NK-92 treated with Interleukin-12 subunit alpha and Interleukin-12 subunit beta, amount 100 ng/mL, for 24 hours (cell line): Measurements from ENCODE around the gene SEMA5A.

Experiments used
- DNase-seq: peaks from one replicate; lab custom pipeline; 2025; lab: John Stamatoyannopoulos, UW

Gene SEMA5A

GRCh38 chr5:9477537-9477936 is 68.3 kb downstream of the SEMA5A start:
- DNase-seq, result no peak

GRCh38 chr5:9474219-9475002 is 71.5 kb downstream of the SEMA5A start:
- DNase-seq, result no peak

GRCh38 chr5:9473624-9474023 is 72.3 kb downstream of the SEMA5A start:
- no peak for DNase-seq

GRCh38 chr5:9470410-9470809 is 75.5 kb downstream of the SEMA5A start:
- DNase-seq, result no peak

DNA sequence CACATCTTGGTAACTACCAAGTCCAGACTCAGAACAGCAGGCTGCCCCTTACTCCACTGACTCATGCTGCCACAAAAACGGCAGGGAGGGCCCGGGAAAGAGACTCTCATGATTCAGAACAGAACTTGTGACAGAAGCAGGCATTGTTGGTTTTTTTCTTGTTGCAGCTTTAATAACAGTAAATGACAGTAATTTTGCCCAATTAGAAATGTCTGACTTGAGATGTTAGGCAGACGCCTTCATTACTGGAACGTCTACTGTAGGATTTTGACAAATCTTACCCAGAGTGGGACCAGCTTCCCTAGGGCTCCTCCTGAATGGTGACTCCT is 77.9 kb downstream of the SEMA5A start:
- no peak for DNase-seq

GRCh38 chr5:9467199-9468059 is 78.4 kb downstream of the SEMA5A start:
- DNase-seq, result no peak

DNA sequence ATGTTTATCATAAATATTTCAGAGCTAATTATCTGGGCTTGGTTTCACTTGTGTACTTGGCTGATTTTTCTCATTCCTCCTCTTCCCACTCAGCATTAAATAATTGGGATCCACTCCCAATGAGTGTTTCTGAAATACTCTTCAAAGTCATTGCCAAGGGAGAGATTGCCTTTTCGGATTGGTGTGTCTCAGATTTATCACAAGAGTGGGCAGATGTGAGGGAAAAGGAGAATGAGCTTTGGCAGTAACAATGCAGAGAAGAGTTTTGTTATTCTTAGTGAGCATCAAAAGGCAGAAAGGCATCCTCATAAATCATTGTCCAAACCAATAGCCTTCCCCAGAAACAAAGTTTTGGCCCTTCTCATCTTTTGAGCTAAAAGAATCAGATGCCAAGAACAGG is 79.2 kb downstream of the SEMA5A start:
- no peak for DNase-seq

GRCh38 chr5:9464478-9464877 is 81.4 kb downstream of the SEMA5A start:
- DNase-seq, result no peak

GRCh38 chr5:9462109-9462508 is 83.8 kb downstream of the SEMA5A start:
- no peak for DNase-seq

DNA sequence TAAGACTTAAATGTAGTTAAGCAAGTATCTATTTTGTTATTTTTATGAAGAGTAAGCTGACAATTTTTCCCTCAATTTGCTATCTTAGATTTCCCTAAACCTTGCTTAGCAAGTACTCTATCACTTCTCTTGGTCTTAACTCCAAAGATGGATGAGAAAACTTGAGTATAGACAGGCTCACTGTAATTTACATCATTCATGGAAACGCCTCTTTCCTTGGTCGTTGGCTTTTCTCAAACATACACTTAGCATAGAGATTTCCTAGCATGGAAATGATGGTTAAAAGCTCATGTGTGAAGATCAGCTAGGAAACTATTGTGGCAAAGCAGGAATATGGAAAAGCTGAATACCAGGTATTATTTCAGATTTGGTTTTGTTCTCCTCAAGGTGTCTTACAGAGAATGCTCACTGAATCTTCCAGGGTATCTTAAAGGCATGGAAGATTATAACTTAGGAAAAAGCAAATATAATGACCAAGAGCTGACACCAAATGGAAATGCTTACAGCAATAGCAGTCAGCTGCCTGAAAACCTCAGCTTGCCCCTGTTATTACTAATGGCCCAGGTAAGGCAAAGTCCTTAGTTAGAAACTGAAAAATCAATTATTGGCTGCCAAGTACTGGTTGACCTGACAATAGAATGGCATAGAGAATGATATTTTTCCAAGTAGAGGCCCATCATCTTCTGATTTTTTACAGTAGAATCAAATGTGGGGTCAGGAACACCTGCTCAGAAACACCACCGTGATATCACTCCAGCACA is 84.8 kb downstream of the SEMA5A start:
- no peak for DNase-seq

DNA sequence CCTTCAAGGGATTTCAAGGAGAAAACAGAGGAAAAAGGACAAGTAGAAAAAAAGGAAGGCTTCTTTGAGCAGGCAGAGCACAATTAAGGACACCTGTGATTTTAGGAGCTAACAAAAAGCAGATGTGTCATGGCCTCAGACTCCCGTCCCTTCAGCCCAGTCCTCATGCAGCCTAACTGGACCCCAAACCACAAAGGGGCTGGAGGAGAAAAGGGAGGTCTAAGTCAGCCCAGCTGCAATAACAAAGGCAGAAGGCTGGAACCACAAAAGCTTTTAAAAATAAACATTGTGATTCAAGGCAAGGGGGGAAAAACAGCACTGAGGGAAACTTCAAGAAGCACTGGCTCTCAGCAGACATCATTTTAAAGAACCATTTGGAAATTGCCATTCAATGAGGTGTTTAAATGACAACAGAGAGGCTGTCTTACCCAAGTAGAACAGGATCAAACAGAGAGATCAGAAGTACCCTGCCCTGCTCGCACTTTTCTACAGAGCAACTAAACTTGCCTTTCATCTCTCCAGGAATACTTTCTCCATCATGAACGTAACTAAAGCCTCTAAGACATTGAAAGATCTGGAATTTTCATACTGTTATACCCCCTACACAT is 89.3 kb downstream of the SEMA5A start:
- DNase-seq, result no peak

DNA sequence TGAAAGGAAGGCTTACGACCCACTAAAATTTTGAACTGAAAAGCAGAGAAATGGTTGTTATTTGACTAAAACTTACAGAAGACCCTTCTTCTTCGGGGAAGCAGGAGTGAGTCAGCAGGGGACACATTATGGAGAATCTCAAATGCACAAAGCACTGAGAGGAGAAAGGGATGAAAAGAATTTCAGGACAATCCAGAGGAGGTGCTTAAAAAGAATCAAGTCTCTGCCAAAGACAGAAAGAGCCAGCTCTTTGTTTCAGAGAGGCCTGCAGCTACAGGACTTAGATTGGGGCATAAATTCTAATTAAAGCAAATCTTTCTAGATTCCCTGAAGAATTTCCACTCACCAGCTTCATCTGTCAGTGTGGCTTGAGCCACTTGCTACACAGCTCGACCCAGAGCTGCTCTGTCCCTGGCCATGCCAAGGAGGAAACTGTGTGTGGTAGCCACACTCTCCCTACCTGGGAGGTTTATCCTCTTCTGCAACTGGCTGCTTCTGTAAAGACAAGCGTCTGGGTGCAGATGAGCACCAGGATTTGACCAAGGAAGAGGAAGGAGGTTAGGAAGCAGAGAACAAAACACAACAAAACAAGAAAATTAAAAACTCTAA is 89.9 kb downstream of the SEMA5A start:
- no peak for DNase-seq

GRCh38 chr5:9454491-9454890 is 91.4 kb downstream of the SEMA5A start:
- no peak for DNase-seq

GRCh38 chr5:9454012-9454481 is 91.8 kb downstream of the SEMA5A start:
- DNase-seq, result no peak

GRCh38 chr5:9453480-9454011 is 92.3 kb downstream of the SEMA5A start:
- no peak for DNase-seq

- DNase-seq, result no peak
These were observed 93.7 kb downstream of the SEMA5A start for GRCh38 chr5:9452181-9452580.

GRCh38 chr5:9451037-9451436 is 94.8 kb downstream of the SEMA5A start:
- no peak for DNase-seq

GRCh38 chr5:9447691-9448090 is 98.2 kb downstream of the SEMA5A start:
- no peak for DNase-seq

DNA sequence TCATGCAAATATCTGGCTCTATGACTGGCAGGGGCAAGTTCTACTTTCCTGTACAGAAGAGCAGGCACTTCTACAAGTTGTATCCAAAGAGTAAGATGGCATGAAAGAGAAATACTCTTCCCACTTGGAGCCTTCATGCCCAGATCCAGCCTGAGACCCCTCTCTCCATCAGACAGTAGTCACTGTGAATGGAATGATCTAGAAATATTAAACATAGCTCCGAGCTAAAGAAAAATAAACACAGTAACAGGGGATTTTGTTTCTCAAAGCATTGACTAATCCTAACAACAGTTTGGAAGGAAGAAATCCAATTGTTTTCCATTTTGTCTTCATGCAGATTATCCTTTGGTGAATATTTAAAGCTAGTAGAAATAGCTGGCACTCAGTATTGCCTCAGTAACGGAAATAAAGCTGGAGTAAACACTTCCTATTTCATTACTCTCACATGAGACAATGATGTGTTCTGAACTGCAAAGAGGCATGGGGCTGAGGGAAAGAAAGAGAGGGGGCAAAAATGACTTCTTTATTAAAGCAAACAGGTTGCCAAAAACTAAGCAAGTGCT is 100.0 kb downstream of the SEMA5A start:
- no peak for DNase-seq

DNA sequence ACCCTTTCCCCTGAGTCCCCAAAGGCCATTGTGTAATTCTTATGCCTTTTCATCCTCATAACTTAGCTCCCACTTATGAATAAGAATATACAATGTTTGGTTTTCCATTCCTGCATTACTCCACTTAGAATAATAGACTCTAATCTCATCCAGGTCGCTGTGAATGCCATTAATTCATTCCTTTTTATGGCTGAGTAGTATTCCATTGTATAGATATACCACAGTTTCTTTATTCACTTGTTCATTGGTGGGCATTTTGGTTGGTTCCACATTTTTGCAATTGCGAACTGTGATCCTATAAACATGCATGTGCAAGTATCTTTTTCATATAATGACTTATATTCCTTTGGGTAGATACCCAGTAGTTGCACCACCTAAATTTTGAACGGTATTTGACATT is 101.5 kb downstream of the SEMA5A start:
- no peak for DNase-seq

GRCh38 chr5:9441610-9442009 is 104.3 kb downstream of the SEMA5A start:
- DNase-seq, result no peak
